Measurements from ENCODE around the gene CA6. TPM values are rescaled to one million over a fixed set of nuclear protein-coding genes. Genes with fewer than 3 reads are reported as not detected.

CA6 gene
- total RNA-seq, 2 donors from 2014 or later, result not detected

GRCh38 chr1:8910331-8910730 is 35.3 kb upstream of the CA6 start:
- Histone ChIP-seq H3K9me3 (no peaks in the 10 kb centered on the region), H3K27me3 (no peaks in the 10 kb centered on the region), H3K27ac (no peak overlapping the region), H3K4me3 (no peak overlapping the region), H3K4me1 (no peaks in the 10 kb centered on the region), H3K36me3 (replicated peaks in 1 of 2; ENCODE audit: insufficient read depth in 1 of 2, low read depth in 2 of 2) (no peaks in the 10 kb centered on the region)
- intact Hi-C loops (cut with DNase I), result no loop called here
- 71 to 84% methylated on average over 3 of the region's 3 CpGs for WGBS, 2 donors
- DNase-seq (no peak), ATAC-seq (no peak)
- TF ChIP-seq, protein P1, sequence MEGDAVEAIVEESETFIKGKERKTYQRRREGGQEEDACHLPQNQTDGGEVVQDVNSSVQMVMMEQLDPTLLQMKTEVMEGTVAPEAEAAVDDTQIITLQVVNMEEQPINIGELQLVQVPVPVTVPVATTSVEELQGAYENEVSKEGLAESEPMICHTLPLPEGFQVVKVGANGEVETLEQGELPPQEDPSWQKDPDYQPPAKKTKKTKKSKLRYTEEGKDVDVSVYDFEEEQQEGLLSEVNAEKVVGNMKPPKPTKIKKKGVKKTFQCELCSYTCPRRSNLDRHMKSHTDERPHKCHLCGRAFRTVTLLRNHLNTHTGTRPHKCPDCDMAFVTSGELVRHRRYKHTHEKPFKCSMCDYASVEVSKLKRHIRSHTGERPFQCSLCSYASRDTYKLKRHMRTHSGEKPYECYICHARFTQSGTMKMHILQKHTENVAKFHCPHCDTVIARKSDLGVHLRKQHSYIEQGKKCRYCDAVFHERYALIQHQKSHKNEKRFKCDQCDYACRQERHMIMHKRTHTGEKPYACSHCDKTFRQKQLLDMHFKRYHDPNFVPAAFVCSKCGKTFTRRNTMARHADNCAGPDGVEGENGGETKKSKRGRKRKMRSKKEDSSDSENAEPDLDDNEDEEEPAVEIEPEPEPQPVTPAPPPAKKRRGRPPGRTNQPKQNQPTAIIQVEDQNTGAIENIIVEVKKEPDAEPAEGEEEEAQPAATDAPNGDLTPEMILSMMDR (IDR thresholded peaks at IDR 0.05), result no peak
- TF ChIP-seq POLR2A (IDR thresholded peaks at IDR 0.05), result no peak

GRCh38 chr1:8910914-8911313 is 34.8 kb upstream of the CA6 start:
- no peaks in the 10 kb centered on the region for H3K4me1 ChIP-seq
- no peaks in the 10 kb centered on the region for H3K9me3 ChIP-seq
- TF ChIP-seq, protein P1 (IDR thresholded peaks at IDR 0.05), result no peak
- no peak for TF ChIP-seq POLR2A (IDR thresholded peaks at IDR 0.05)
- ATAC-seq (no peak), DNase-seq (no peak)
- no peaks in the 10 kb centered on the region for H3K27me3 ChIP-seq
- intact Hi-C loops (cut with DNase I), result no loop called here
- no peak overlapping the region for H3K4me3 ChIP-seq
- H3K36me3 ChIP-seq (replicated peaks in 1 of 2; ENCODE audit: insufficient read depth in 1 of 2, low read depth in 2 of 2), result no peaks in the 10 kb centered on the region
- 41 to 61% methylated on average over 6 of the region's 6 CpGs for WGBS, 2 donors
- no peak overlapping the region for H3K27ac ChIP-seq

DNA sequence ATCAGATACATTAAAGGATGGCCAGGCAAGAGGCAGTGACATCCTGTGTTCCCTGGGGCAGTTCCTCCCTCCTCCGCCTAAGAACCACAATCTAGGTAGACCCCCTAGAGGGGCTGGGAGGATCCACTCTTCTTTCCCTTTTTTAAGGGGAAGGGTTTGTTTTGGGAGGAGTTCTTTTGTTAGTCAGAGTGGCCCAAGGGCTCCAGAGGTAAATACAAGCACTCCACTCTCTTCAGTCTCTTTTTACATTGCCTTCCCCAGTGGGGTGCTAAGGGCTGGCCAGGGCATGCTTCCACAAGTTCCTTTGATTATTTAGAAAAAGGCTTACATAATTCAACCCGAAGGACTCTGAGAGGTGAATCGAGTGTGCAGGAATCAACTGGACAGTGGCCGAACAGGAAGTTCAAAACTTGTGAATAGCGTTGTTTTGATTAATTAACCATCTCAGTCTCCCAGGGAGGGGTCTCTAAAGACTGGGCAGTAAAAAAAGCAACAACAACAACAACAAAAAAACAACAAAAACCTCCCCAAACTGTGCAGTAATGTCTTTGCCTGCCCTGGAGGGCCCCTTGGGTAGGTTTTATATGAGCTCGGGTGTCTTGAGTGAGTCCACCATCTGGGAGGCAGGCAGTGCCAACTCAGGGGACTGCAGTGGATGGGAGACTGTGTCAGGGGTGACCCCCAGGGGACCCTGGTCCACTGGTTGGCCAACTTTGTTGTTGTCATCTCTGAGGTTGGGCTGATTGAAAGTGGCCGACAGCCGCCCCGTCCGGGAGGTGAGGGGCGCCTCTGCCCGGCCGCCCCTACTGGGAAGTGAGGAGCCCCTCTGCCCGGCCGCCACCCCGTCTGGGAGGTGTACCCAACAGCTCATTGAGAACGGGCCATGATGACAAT is 34.0 kb upstream of the CA6 start:
- H3K4me3 ChIP-seq, result no peak overlapping the region
- TF ChIP-seq, protein P1 (IDR thresholded peaks at IDR 0.05), result no peak
- TF ChIP-seq POLR2A (IDR thresholded peaks at IDR 0.05), result no peak
- intact Hi-C loops (cut with DNase I), result no loop called here
- no peaks in the 10 kb centered on the region for H3K27me3 ChIP-seq
- no peaks in the 10 kb centered on the region for H3K4me1 ChIP-seq
- DNase-seq (no peak), ATAC-seq (no peak)
- H3K9me3 ChIP-seq, result no peaks in the 10 kb centered on the region
- no peak overlapping the region for H3K27ac ChIP-seq
- 64 to 80% methylated on average over 6 to 11 of the region's 17 CpGs for WGBS, 2 donors
- H3K36me3 ChIP-seq (replicated peaks in 1 of 2; ENCODE audit: insufficient read depth in 1 of 2, low read depth in 2 of 2), result no peaks in the 10 kb centered on the region

DNA sequence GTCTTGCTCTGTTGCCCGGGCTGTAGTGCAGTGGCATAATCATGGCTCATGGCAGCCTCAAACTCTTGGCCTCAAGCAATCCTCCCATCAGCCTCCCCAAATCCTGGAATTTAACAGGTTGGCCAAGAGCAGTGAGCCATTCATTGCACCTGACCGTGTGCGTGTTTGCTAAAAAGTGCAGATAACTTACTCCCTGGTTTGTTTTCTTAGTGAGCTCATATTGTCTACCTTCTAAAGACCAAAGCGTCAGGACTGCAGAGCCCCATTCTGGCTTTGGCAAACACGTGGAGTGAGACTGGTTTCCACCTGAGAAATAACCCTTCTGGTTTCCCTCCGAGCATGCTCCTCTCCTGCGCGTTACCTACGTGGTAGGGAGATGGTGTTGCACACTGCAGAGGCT is 32.2 kb upstream of the CA6 start:
- Histone ChIP-seq H3K4me3 (no peak overlapping the region), H3K36me3 (replicated peaks in 1 of 2; ENCODE audit: insufficient read depth in 1 of 2, low read depth in 2 of 2) (no peaks in the 10 kb centered on the region), H3K9me3 (no peaks in the 10 kb centered on the region), H3K27ac (no peak overlapping the region), H3K4me1 (no peaks in the 10 kb centered on the region), H3K27me3 (no peaks in the 10 kb centered on the region)
- DNase-seq (no peak), ATAC-seq (no peak)
- WGBS, 2 donors, result 50 to 57% methylated on average over 8 to 9 of the region's 9 CpGs
- no peak for TF ChIP-seq POLR2A (IDR thresholded peaks at IDR 0.05)
- TF ChIP-seq, protein P1 (IDR thresholded peaks at IDR 0.05), result no peak
- intact Hi-C loops (cut with DNase I), result no loop called here

- TF ChIP-seq, protein P1 (IDR thresholded peaks at IDR 0.05), result no peak
- TF ChIP-seq POLR2A (IDR thresholded peaks at IDR 0.05), result no peak
- WGBS, 2 donors, result 78 to 86% methylated on average over 7 of the region's 7 CpGs
- Histone ChIP-seq H3K36me3 (replicated peaks in 1 of 2; ENCODE audit: insufficient read depth in 1 of 2, low read depth in 2 of 2) (no peaks in the 10 kb centered on the region), H3K4me1 (no peaks in the 10 kb centered on the region), H3K27me3 (no peaks in the 10 kb centered on the region), H3K9me3 (no peaks in the 10 kb centered on the region), H3K4me3 (no peak overlapping the region), H3K27ac (no peak overlapping the region)
- DNase-seq (no peak), ATAC-seq (no peak)
- intact Hi-C loops (cut with DNase I), result no loop called here
Observed at GRCh38 chr1:8914466-8914865, 31.2 kb upstream of the CA6 start.
